NCI-H1436 (cell line): ENCODE measurements around the gene QSER1.
"Not testable (repeated sequence)": the region's sequence is repeated elsewhere in the genome, so short reads cannot be mapped to it uniquely, and the experiment has no call there.

Experiments
- DNase-seq: peaks from one replicate; lab custom pipeline; 2025; lab: John Stamatoyannopoulos, UW

QSER1 gene

DNA sequence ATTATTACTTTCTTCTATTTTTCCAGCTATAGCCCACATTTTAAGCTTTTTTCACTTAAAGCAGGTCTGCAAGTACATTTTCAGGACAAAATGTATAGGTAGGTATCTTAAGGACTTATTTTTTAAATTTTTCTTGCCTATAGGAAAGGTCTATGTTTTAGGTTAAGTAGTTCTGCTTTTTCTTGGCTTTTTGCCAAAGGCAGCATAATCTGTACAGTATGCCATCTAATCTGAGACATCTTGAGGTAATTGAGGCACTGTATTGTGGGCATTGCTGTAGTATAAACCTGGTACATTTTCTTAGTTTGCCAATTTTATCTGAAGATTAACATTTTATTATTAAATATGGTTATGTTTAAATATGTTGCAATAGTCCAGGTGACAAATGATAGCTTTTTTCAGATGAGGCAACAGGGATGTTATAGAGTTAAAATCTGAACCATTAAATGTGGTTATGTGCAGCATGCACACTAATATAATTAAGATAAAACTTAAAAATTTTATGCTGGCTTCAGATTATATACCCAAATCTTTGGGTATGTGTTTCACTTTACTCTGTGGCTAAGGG lies 42.9 kb downstream of the QSER1 start:
- no peak for DNase-seq

DNA sequence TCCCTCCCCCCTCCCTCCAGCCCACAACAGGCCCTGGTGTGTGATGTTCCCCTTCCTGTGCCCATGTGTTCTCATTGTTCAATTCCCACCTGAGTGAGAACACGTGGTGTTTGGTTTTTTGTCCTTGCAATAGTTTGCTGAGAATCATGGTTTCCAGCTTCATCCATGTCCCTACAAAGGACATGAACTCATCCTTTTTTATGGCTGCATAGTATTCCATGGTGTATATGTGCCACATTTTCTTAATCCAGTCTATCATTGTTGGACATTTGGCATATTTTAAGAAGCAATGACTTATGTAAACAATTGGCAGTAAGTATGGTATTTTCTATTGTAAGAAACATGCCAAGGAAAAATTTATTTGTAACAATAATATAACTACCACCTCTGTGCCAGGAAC lies 43.6 kb downstream of the QSER1 start:
- not testable (repeated sequence) for DNase-seq

DNA sequence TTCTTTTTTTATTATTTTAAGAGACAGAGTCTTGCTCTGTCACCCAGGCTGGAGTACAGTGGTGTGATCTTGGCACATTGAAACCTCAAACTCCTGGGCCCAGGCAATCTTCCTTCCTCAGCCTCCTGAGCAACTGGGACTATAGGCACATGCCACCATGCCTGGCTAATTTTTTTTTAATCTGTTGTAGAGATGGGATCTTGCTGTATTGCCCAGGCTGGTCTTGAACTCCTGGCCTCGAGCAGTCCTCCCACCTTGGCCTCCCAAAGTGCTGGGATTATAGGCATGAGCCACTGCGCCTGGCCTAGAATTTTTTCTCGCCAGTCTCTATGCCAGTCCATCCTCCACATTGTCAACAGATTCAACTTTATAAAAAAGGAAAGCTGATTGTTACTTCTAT lies 44.7 kb downstream of the QSER1 start:
- not testable (repeated sequence) for DNase-seq

DNA sequence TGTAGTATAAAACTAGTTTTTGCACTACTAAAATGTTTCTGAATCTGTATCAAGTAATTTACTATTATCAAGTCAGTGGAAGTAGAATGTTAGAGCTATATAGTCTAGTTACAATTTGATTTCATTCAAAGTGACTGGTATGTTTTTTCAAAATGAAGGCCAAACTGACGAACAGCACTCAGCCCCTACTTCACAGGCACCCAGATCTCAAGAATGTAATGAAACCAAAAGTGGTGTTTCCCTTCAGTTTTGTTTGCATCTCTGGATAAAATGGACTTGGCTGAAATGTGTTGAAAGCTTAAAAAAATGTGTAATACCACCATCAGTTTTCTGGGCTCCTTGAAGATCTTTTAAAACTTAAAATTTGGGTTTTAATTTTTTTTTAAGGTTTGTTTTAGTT lies 46.4 kb downstream of the QSER1 start:
- DNase-seq: no peak

DNA sequence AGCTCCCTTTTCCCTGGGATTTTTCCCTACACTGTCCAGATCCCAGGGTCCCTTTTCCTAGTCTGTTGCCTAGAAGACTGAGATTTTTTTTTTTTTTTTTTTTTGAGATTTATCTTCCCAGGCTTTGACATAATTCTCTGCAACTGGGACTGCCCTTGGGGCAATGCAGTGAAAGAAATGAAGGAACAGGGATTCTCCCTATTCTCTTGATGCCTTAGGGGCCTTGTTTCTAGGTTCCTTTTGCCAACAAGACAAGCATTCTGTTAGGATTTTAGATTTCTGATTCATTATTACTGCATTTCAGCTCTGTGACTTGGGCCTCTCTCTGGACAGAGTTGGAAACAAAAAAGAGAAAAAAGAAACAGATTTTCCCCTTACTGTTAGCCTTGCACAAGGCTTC lies 47.3 kb downstream of the QSER1 start:
- no peak for DNase-seq

- DNase-seq: no peak
Measured at GRCh38 chr11:32940865-32941264, 48.3 kb downstream of the QSER1 start.

DNA sequence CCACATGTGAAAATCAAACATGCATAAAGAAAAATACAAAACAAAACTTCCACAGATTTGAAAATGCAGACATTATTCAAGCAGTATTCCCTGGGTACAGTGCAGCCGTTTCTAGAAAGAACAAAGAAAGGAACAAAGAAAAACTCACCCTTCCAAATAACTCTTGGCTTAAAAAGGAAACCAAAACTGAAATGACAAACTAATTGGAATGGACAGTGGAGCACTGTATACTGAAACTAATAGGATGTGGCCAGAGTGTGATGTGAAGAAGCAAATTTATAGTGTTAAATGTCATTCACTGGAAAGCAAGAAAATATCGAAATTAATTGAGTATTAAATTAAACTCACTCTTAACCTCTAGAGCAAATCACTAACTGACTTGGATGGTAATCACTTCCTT lies 55.4 kb downstream of the QSER1 start:
- DNase-seq: no peak

GRCh38 chr11:32949739-32950138 lies 57.1 kb downstream of the QSER1 start:
- no peak for DNase-seq

- no peak for DNase-seq
Measured at GRCh38 chr11:32952421-32952820, 59.8 kb downstream of the QSER1 start.

DNA sequence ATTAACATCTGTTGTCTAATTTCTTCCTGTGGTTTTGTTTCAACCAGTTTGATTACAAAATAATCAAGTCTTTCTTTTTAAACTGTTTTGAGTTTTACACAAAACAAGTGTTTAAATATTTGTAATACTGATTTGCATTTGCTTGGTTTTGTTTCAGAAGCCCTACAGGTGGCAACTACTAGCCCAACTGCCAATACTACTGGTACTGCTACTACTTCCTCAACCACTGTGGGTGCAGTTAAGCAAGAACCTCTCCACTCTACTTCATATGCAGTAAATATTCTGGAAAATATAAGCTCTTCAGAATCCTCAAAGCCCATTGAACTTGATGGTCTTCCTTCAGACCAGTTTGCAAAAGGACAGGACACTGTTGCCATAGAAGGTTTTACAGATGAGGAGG lies 61.1 kb downstream of the QSER1 start:
- DNase-seq: no peak

DNA sequence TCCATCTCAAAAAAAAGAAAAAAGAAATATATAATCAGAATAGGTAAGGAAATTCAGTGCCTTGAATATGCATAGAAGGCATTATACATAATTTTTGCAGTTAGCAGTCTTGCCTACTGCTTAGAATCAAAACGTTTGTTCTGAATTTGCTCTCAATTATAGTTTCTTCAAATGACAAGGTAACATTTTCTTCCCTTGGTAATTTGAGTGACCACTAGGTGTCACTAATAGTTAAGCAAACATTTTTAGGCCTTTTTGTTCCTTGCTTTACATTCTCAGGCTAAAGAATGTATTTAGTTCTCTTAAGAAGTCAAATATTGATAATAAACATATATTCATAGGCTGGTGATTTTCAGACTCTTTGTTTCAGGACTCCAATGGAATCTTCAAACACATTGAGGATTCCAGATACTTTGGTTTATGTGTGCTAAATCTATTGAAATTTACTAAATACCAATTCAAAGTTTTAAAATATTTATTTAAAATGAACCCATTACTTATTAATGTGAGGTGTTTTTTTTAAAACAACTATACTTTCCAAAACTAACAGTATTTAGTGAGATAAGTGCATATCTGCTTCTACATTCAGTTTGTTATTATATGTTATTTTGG lies 68.0 kb downstream of the QSER1 start:
- DNase-seq: peak; percentile 16

DNA sequence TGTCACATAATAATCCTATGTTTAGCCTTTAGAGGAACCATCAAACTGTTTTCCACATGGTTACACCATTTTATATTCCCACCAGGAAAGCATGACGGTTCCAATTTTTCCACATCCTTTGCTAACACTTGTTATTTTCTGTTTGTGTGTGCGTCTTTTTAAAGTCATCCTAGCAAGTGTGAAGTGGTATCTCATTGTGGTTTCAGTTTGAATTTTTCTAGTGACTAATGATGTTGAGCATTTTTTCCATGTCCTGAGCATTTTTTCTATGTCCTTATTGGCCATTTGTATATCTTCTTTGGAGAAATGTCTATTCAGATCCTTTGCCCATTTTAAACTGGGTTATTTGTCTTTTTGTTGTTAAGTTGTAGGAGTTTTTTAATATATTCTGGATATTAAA lies 69.4 kb downstream of the QSER1 start:
- no peak for DNase-seq

GRCh38 chr11:32963721-32964120 lies 71.1 kb downstream of the QSER1 start:
- no peak for DNase-seq

DNA sequence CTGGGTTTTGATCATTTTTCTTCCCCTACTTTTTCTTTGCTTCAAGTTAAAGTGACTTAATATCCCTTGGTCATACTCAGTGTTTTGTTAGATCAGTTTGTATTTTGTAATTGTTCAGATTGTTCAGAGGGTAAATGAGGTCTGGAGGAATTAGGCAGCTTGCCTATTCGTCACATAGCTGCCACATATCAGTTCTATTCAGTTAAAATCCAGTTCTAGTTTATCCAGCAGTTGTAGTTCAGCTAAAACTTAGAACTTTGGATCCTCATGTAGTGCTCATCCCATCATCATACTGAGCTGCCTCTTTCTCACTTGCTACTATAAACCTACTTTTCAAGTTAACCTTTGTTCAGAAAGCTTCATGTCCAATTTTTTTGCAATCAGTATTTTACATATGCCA lies 75.9 kb downstream of the QSER1 start:
- DNase-seq: no peak

DNA sequence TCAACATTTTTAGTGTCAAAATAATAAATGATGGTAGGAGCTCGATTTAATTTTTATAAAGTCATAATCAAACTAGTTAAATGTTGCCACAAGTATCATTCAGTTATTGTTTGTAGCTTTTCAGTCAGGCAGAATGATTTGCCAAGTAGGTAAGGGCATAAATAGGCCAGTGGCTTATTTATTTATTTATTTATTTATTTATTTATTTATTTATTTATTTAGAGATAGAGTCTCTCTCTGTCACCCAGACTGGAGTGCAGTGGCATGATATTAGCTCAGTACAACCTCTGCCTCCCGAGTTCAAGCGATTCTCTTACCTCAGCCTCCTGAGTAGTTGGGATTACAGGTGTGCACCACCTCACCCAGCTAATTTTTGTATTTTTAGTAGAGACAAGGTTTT lies 79.6 kb downstream of the QSER1 start:
- DNase-seq: not testable (repeated sequence)

DNA sequence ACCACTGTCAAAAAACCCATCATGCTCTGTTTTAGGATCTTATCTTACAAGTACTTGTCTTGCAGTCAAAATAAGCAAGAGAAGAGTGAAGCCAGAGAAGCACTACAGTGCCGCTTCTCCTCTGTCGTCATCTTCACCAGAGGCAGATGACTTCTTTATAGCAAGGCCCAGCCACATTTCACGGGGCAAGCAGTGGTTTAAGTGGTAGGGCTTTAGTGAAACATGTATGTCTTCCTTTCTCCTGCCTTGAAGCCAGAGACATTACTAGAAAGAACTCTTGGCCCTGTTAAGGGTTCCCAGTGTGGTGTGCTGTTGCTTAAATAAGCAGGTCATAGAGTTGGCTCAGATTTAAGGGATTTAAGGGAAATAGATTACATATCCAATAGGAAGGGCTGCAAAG lies 80.2 kb downstream of the QSER1 start:
- DNase-seq: no peak

GRCh38 chr11:32982626-32983025 lies 90.0 kb downstream of the QSER1 start:
- DNase-seq: no peak

DNA sequence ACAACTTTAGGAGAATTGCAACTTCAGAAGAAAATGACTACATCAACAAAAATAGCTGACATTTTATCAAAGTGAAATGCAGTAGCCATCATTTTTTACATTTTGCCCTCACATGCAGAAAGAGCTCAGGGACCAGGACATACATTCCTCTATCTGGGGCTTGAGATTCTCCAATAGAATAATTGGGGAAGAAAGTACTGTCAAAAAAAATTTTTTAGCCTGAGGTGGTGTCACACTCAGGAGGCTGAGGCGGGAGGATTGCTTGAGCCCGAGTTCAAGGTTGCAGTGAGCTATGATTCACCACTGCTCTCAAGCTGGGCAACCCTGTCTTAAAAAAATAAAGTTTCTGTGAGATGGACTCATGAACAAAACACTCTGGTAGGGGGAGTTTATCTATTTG lies 90.9 kb downstream of the QSER1 start:
- DNase-seq: no peak

- DNase-seq: no peak
Measured at GRCh38 chr11:32985600-32985999, 93.0 kb downstream of the QSER1 start.

DNA sequence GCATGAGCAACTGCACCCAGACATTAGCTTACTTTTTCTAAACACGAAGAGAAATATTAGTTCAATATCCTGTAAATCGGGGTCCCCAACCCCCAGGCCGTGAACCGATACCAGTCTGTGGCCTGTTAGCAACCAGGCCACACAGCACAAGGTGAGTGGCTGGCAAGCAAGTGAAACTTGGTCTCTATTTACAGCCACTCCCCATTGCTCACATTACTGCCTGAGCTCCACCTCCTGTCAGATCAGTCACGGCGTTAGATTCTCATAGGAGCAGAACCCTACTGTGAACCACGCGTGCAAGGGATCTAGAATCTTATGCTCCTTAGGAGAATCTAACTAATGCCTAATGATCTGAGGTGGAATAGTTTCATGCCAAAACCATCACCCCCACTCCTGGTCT lies 95.2 kb downstream of the QSER1 start:
- no peak for DNase-seq

GRCh38 chr11:32990481-32990880 lies 97.9 kb downstream of the QSER1 start:
- DNase-seq: no peak

DNA sequence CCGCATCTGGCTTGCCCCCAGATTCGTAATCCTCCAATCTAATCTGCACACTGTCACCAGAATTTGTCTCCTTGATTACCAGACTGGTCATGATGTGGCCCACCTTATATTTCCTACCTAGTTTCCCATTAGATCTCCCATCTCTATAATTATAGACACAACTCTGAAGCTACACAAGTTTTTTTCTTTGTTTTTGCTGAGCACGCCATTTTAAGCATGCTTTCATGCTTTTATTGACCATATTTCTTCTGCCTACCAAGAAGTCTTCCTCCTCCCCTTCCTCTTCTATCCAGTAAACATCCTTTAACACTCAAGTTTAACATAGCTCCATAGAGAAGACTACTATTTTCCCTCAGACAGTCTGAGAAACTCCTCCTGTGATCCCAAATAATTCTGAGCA lies 98.8 kb downstream of the QSER1 start:
- DNase-seq: no peak

DNA sequence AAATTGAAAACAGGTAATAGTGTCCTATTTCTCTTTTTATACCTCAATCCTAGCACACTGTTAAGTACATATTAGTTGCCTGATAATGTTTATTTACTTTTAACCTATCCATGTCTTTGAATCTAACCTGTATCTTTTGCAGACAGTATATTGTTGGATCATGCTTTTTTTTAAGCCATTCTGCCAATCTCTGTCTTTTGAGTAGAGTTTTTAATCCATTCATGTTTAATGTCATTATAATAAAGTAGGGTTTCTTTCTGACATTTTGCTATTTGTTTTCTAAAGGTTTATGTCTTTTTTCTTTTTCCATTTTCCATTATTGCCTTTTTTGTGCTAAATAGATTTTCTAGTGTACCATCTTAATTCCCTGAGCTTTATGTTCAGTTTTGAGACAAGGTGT lies 99.3 kb downstream of the QSER1 start:
- DNase-seq: no peak

DNA sequence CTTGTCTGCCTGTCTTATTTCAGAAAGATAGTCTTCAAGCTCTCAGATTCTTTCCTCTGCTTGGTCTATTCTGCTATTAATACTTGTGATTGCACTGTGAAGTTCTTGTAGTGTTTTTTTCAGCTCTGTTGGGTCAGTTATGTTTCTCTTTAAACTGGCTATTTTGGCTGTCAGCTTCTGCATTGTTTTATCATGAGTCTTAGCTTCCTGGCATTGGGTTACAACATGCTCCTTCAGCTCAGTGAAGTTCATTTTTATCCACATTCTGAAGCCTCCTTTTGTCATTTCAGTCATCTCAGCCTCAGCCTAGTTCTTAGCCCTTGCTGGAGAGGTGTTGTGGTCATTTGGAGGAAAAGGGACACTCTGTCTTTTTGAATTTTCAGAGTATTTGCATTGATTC lies 107.6 kb downstream of the QSER1 start:
- no peak for DNase-seq
